ENCODE results near the gene PRKG1.

The PRKG1 gene

GRCh38 chr10:51786016-51786683 is 711.9 kb downstream of the PRKG1 start:
- FAIRE-seq, result no peak

- no peak for FAIRE-seq
These were observed 712.4 kb downstream of the PRKG1 start for GRCh38 chr10:51786684-51787035.

GRCh38 chr10:51788273-51788672 is 714.0 kb downstream of the PRKG1 start:
- FAIRE-seq, result no peak

GRCh38 chr10:51789118-51789517 is 714.8 kb downstream of the PRKG1 start:
- FAIRE-seq, result no peak

- FAIRE-seq, result no peak
These were observed 715.6 kb downstream of the PRKG1 start for GRCh38 chr10:51789903-51790302.

GRCh38 chr10:51792678-51793077 is 718.4 kb downstream of the PRKG1 start:
- no peak for FAIRE-seq

- FAIRE-seq, result no peak
These were observed 725.8 kb downstream of the PRKG1 start for GRCh38 chr10:51800121-51800520.

- no peak for FAIRE-seq
These were observed 726.6 kb downstream of the PRKG1 start for GRCh38 chr10:51800725-51801424.

- no peak for FAIRE-seq
These were observed 727.7 kb downstream of the PRKG1 start for GRCh38 chr10:51802030-51802429.

- no peak for FAIRE-seq
These were observed 730.6 kb downstream of the PRKG1 start for GRCh38 chr10:51804866-51805265.

- no peak for FAIRE-seq
These were observed 732.0 kb downstream of the PRKG1 start for GRCh38 chr10:51806079-51806835.

GRCh38 chr10:51808187-51808586 is 733.9 kb downstream of the PRKG1 start:
- FAIRE-seq, result no peak

- FAIRE-seq, result no peak
These were observed 741.4 kb downstream of the PRKG1 start for GRCh38 chr10:51815723-51816122.

- no peak for FAIRE-seq
These were observed 746.8 kb downstream of the PRKG1 start for GRCh38 chr10:51821045-51821444.

GRCh38 chr10:51821745-51822144 is 747.5 kb downstream of the PRKG1 start:
- no peak for FAIRE-seq

GRCh38 chr10:51832652-51833383 is 758.5 kb downstream of the PRKG1 start:
- no peak for FAIRE-seq

GRCh38 chr10:51834548-51834947 is 760.3 kb downstream of the PRKG1 start:
- no peak for FAIRE-seq

- FAIRE-seq, result no peak
These were observed 764.2 kb downstream of the PRKG1 start for GRCh38 chr10:51838471-51838870.

- no peak for FAIRE-seq
These were observed 769.7 kb downstream of the PRKG1 start for GRCh38 chr10:51843966-51844365.

GRCh38 chr10:51846856-51847506 is 772.7 kb downstream of the PRKG1 start:
- no peak for FAIRE-seq

GRCh38 chr10:51852297-51852696 is 778.0 kb downstream of the PRKG1 start:
- no peak for FAIRE-seq

- FAIRE-seq, result no peak
These were observed 783.0 kb downstream of the PRKG1 start for GRCh38 chr10:51857305-51857704.

GRCh38 chr10:51860257-51860656 is 786.0 kb downstream of the PRKG1 start:
- no peak for FAIRE-seq

Measured in endometrium (tissue), 2 donors.